ENCODE results near the gene AMOTL2. TPM values are rescaled to one million over a fixed set of nuclear protein-coding genes. Genes with fewer than 3 reads are reported as not detected.
A peak's percentile ranks its signal among the peaks of the same experiment; 100 is the strongest.

The AMOTL2 gene
- polyA plus RNA-seq, 2 of the 4 experiments (the other 2 are of a cell fraction), result 41.1 to 44.1 TPM

GRCh38 chr3:134350861-134351311, 23.4 kb downstream of the AMOTL2 start:
- peak in 1 of 2 experiments; percentile 2; a peak in 2 of 6 replicates for ATAC-seq
- no peak for DNase-seq (ENCODE audit: low read depth in 1 of 2, low spot score in 1 of 2)
- peak overlapping the region; percentile 87 to 100 for H3K27ac ChIP-seq
- 87% methylated on average over 3 of the region's 4 CpGs for WGBS (ENCODE audit: missing lambda C conversion rate)
- H3K4me2 ChIP-seq, result no peak overlapping the region
- FAIRE-seq, result no peak
- ChIA-PET POLR2A (interaction anchor here (1.5 to 5.2 kb wide), 2 partner anchors 13 to 33 kb away, joined by 4 to 31 read pairs; no protein-coding TSS in a partner anchor), CTCF (interaction anchor here (0.9 to 31.4 kb wide), 4 partner anchors 9 to 122 kb away, joined by 3 to 356 read pairs (median 6); no protein-coding TSS in a partner anchor)
- peaks cover 51% of the 10 kb centered on the region for H3K4me1 ChIP-seq
- no peak overlapping the region for H3K4me3 ChIP-seq
- TF ChIP-seq EP300 (IDR thresholded peaks at IDR 0.05) (no peak), CHD4 (IDR thresholded peaks at IDR 0.05; ENCODE audit: borderline replicate concordance) (no peak), RNF2 (IDR thresholded peaks at IDR 0.05; ENCODE audit: borderline replicate concordance, low read depth) (no peak), CBX8 (IDR thresholded peaks at IDR 0.05) (no peak), ESRRA (IDR thresholded peaks at IDR 0.05; ENCODE audit: borderline replicate concordance, low read length) (no peak), CEBPB (IDR thresholded peaks at IDR 0.05) (no peak), NFE2L2 (conservative IDR thresholded peaks at IDR 0.05; ENCODE audit: low read length) (no peak), BCL3 (IDR thresholded peaks at IDR 0.05) (no peak)
- TF ChIP-seq, protein P1, sequence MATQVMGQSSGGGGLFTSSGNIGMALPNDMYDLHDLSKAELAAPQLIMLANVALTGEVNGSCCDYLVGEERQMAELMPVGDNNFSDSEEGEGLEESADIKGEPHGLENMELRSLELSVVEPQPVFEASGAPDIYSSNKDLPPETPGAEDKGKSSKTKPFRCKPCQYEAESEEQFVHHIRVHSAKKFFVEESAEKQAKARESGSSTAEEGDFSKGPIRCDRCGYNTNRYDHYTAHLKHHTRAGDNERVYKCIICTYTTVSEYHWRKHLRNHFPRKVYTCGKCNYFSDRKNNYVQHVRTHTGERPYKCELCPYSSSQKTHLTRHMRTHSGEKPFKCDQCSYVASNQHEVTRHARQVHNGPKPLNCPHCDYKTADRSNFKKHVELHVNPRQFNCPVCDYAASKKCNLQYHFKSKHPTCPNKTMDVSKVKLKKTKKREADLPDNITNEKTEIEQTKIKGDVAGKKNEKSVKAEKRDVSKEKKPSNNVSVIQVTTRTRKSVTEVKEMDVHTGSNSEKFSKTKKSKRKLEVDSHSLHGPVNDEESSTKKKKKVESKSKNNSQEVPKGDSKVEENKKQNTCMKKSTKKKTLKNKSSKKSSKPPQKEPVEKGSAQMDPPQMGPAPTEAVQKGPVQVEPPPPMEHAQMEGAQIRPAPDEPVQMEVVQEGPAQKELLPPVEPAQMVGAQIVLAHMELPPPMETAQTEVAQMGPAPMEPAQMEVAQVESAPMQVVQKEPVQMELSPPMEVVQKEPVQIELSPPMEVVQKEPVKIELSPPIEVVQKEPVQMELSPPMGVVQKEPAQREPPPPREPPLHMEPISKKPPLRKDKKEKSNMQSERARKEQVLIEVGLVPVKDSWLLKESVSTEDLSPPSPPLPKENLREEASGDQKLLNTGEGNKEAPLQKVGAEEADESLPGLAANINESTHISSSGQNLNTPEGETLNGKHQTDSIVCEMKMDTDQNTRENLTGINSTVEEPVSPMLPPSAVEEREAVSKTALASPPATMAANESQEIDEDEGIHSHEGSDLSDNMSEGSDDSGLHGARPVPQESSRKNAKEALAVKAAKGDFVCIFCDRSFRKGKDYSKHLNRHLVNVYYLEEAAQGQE (IDR thresholded peaks at IDR 0.05), result no peak
- TF ChIP-seq, protein P2, sequence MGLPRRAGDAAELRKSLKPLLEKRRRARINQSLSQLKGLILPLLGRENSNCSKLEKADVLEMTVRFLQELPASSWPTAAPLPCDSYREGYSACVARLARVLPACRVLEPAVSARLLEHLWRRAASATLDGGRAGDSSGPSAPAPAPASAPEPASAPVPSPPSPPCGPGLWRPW (IDR thresholded peaks at IDR 0.05), result no peak
- TF ChIP-seq, protein P3, sequence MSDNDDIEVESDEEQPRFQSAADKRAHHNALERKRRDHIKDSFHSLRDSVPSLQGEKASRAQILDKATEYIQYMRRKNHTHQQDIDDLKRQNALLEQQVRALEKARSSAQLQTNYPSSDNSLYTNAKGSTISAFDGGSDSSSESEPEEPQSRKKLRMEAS (IDR thresholded peaks at IDR 0.05), result no peak
- TF ChIP-seq, protein P4, sequence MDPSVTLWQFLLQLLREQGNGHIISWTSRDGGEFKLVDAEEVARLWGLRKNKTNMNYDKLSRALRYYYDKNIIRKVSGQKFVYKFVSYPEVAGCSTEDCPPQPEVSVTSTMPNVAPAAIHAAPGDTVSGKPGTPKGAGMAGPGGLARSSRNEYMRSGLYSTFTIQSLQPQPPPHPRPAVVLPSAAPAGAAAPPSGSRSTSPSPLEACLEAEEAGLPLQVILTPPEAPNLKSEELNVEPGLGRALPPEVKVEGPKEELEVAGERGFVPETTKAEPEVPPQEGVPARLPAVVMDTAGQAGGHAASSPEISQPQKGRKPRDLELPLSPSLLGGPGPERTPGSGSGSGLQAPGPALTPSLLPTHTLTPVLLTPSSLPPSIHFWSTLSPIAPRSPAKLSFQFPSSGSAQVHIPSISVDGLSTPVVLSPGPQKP (IDR thresholded peaks at IDR 0.05; ENCODE audit: low read depth, low read length), result no peak
- TF ChIP-seq, protein P5, sequence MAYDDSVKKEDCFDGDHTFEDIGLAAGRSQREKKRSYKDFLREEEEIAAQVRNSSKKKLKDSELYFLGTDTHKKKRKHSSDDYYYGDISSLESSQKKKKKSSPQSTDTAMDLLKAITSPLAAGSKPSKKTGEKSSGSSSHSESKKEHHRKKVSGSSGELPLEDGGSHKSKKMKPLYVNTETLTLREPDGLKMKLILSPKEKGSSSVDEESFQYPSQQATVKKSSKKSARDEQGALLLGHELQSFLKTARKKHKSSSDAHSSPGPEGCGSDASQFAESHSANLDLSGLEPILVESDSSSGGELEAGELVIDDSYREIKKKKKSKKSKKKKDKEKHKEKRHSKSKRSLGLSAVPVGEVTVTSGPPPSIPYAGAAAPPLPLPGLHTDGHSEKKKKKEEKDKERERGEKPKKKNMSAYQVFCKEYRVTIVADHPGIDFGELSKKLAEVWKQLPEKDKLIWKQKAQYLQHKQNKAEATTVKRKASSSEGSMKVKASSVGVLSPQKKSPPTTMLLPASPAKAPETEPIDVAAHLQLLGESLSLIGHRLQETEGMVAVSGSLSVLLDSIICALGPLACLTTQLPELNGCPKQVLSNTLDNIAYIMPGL (CRISPR knock-in tag; IDR thresholded peaks at IDR 0.05; ENCODE audit: borderline replicate concordance), result no peak
- peaks cover 9% of the 10 kb centered on the region for H3K9me3 ChIP-seq

GRCh38 chr3:134350266-134350665, 24.0 kb downstream of the AMOTL2 start:
- Histone ChIP-seq H3K4me1 (peaks cover 45% of the 10 kb centered on the region), H3K27ac (peak overlapping the region; percentile 87 to 100; a peak in 5 of 6 replicates), H3K9me3 (peaks cover 10% of the 10 kb centered on the region), H3K4me2 (no peak overlapping the region), H3K4me3 (no peak overlapping the region)
- DNase-seq (ENCODE audit: low read depth in 1 of 2, low spot score in 1 of 2), result no peak
- ATAC-seq, result no peak
- ChIA-PET CTCF (interaction anchor here (1.2 to 31.4 kb wide), 6 partner anchors 9 to 123 kb away, joined by 4 to 356 read pairs (median 6); no protein-coding TSS in a partner anchor), POLR2A (no interaction called here)
- FAIRE-seq, result no peak
- 100% methylated on average over 3 of the region's 3 CpGs for WGBS (ENCODE audit: missing lambda C conversion rate)
- TF ChIP-seq HOXB5 (CRISPR knock-in tag; IDR thresholded peaks at IDR 0.05) (no peak), RARB (CRISPR knock-in tag; IDR thresholded peaks at IDR 0.05) (no peak)
